ENCODE results near the gene SMARCAD1. TPM values are rescaled to one million over a fixed set of nuclear protein-coding genes. Genes with fewer than 3 reads are reported as not detected.

Gene SMARCAD1
- total RNA-seq, 1 experiment from 2014 or later: 57.1 TPM

DNA sequence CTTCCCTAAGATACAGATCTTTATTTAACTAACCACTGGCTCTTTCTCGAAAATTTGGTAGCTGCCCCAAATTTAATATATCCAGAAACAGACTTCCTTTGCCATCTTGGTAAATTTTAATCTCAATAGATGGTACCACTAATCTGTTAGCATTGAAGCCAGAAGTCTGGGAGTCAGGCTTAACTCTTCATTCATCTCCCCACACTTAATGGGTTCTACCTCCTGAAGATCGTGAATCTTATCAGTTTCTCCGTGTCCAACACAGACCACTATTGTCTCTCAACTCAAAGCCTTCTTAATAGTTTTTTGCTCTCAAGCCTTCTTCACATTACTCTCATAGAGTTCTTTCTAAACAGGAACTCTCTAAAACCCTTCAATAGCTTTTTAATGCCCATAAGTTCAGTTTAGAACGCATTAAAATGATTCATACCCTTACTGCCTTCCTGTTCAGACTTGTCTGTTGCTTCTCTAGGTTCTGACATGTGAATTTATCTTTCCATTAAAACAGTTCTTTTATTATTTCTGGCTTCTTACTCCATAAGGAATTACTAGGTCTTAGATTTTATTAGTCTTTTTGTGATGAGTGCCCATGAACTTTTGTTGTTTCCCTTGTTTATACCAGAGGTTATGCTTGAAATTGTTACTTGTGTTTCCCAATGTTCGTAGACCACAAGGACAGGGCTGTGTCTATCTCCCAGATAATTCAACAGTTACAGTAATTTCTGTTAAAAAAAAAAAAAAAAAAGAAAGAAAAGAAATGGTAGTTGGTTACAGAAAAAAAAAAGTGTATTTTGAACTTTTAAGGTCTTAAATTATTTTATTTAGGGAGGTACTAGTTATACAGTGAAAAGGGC, 54.7 kb downstream of the SMARCAD1 start:
- H3K18ac ChIP-seq (ENCODE audit: insufficient read length, low read depth, low read length): no peak overlapping the region
- H4K20me1 ChIP-seq (ENCODE audit: control insufficient read depth, insufficient read depth, insufficient read length): no peaks in the 10 kb centered on the region
- no CpG with 5 or more reads among the region's 5 CpGs for WGBS (ENCODE audit: extremely low coverage, insufficient read length, low lambda C conversion rate)
- no peaks in the 10 kb centered on the region for H3K27me3 Mint-ChIP-seq (ENCODE audit: low read depth)
- no peak overlapping the region for H2BK15ac ChIP-seq (ENCODE audit: low read depth, low read length)
- H4K8ac ChIP-seq (replicated peaks; ENCODE audit: insufficient read length, low read depth, low read length): no peak overlapping the region
- H3K4me3 Mint-ChIP-seq: no peak overlapping the region
- H3K27ac ChIP-seq (ENCODE audit: insufficient read length, low read depth, low read length): no peak overlapping the region
- H2AFZ ChIP-seq (ENCODE audit: low read length): no peak overlapping the region
- H3K4me1 Mint-ChIP-seq: no peaks in the 10 kb centered on the region
- peak overlapping the region in 2 of 3 experiments; percentile 4 to 66; a peak in 3 of 7 replicates for H3K27ac Mint-ChIP-seq
- H3K56ac ChIP-seq (ENCODE audit: insufficient read length, low read depth, low read length): no peak overlapping the region
- no peaks in the 10 kb centered on the region for H3K9me3 ChIP-seq (ENCODE audit: control insufficient read depth, low read depth, low read length)
- H3K4me1 ChIP-seq (ENCODE audit: insufficient read depth, low read length): no peaks in the 10 kb centered on the region
- no peak overlapping the region for H3K4ac ChIP-seq (ENCODE audit: low read depth, low read length)
- H2BK20ac ChIP-seq (ENCODE audit: low read depth, low read length, poor library complexity, severe bottlenecking): no peak overlapping the region
- H4K91ac ChIP-seq (ENCODE audit: insufficient read length, low read depth, low read length): no peak overlapping the region
- peaks cover 6 to 40% (median 29%) of the 10 kb centered on the region in 3 experiments; a peak in 5 of 7 replicates for H3K36me3 Mint-ChIP-seq (ENCODE audit: insufficient read depth in 1 of 3, low read depth in 3 of 3)
- no peaks in the 10 kb centered on the region for H3K27me3 ChIP-seq (ENCODE audit: insufficient read depth, low read length)
- H4K5ac ChIP-seq (ENCODE audit: insufficient read length, low read depth, low read length): no peak overlapping the region
- H3K23ac ChIP-seq (ENCODE audit: insufficient read length, low read depth, low read length): no peak overlapping the region
- no peak overlapping the region for H2AK5ac ChIP-seq (ENCODE audit: insufficient read length, low read length)
- H3K4me2 ChIP-seq (ENCODE audit: insufficient read depth, insufficient read length, low read length): no peak overlapping the region
- H3K79me1 ChIP-seq (ENCODE audit: insufficient read depth, low read depth, low read length, poor library complexity, severe bottlenecking): no peaks in the 10 kb centered on the region
- no peaks in the 10 kb centered on the region for H3K23me2 ChIP-seq (ENCODE audit: insufficient read length, low read depth, low read length, poor library complexity, severe bottlenecking)
- no peak overlapping the region for H2BK12ac ChIP-seq (ENCODE audit: insufficient read length, low read depth, low read length)
- no peaks in the 10 kb centered on the region for H3K9me3 Mint-ChIP-seq
- no peak overlapping the region for H3T11ph ChIP-seq (ENCODE audit: low read length)
- no peak for DNase-seq
- no peak overlapping the region for H2BK120ac ChIP-seq (ENCODE audit: low read depth, low read length, poor library complexity, severe bottlenecking)
- H3K14ac ChIP-seq (ENCODE audit: insufficient read depth, low read length): no peak overlapping the region
- no peak for TF ChIP-seq CTCF (conservative IDR thresholded peaks at IDR 0.05)
- no peak overlapping the region for H2BK5ac ChIP-seq (ENCODE audit: insufficient read length, low read length)
- no peaks in the 10 kb centered on the region for H3K79me2 ChIP-seq (ENCODE audit: insufficient read depth, low read length)
- no peak overlapping the region for H3K9ac ChIP-seq (ENCODE audit: extremely low read depth, insufficient read length, low read length)
